ACC112 (cell line): Measurements from ENCODE around the gene CMPK1.
"Not testable (repeated sequence)": the region's sequence is repeated elsewhere in the genome, so short reads cannot be mapped to it uniquely, and the experiment has no call there.

Experiments
- H2AFZ ChIP-seq: fragments of 200-600 bp; sonication (generic); one replicate; pipeline ENCODE4 v1.6.0; 2017; ENCODE audit warnings: antibody characterized with exemption, low read length; ENCODE audit not compliant: unreplicated experiment
- H3K27ac ChIP-seq: fragments of 200-600 bp; sonication (generic); 2 replicates; pipeline ENCODE4 v1.5.1; 2014; ENCODE audit warnings: low read depth, mild to moderate bottlenecking, antibody characterized with exemption, low read length, moderate library complexity
- H3K27me3 ChIP-seq: fragments of 200-600 bp; sonication (generic); 2 replicates; pipeline ENCODE4 v1.6.1; 2014; ENCODE audit warnings: mild to moderate bottlenecking, antibody characterized with exemption, low read length, moderate library complexity, mixed read lengths; ENCODE audit not compliant: insufficient read depth
- H3K36me3 ChIP-seq: fragments of 200-600 bp; sonication (generic); 2 replicates; pipeline ENCODE4 v1.6.1; 2016; ENCODE audit warnings: mild to moderate bottlenecking, antibody characterized with exemption, low read length, moderate library complexity, mixed read lengths; ENCODE audit not compliant: insufficient read depth
- H3K4me1 ChIP-seq: fragments of 200-600 bp; sonication (generic); one replicate; pipeline ENCODE4 v1.6.1; 2016; ENCODE audit warnings: low read length, mixed read lengths; ENCODE audit not compliant: insufficient read depth, unreplicated experiment, control insufficient read depth
- H3K4me3 ChIP-seq: fragments of 200-600 bp; sonication (generic); 2 replicates; pipeline ENCODE4 v1.5.1; 2014; ENCODE audit warnings: mild to moderate bottlenecking, low read depth, low read length
- H3K79me2 ChIP-seq: fragments of 200-600 bp; sonication (generic); one replicate; pipeline ENCODE4 v1.6.0; 2016; ENCODE audit warnings: low read length; ENCODE audit not compliant: control insufficient read depth, unreplicated experiment, insufficient read depth

CMPK1 gene

GRCh38 chr1:47333578-47333921 is at the start of gene CMPK1:
Gene CMPK1 (plus strand): TSS chr1:47333790. CDS start chr1:47333946, 156 bp downstream.
- Histone ChIP-seq H3K27me3 (no peaks in the 10 kb centered on the region), H3K4me3 (peak within 1 kb of the TSS; percentile 90), H3K27ac (peak within 1 kb of the TSS; percentile 96), H2AFZ (peak within 1 kb of the TSS; percentile 98), H3K79me2 (peaks cover 38% of the 10 kb centered on the region), H3K4me1 (peaks cover 23% of the 10 kb centered on the region), H3K36me3 (no peaks in the 10 kb centered on the region)

- H3K27ac ChIP-seq, H3K79me2 ChIP-seq, H2AFZ ChIP-seq, H3K4me1 ChIP-seq, H3K4me3 ChIP-seq, H3K27me3 ChIP-seq: not testable (repeated sequence)
- peaks cover 11% of the 10 kb centered on the region for H3K36me3 ChIP-seq
Observed at GRCh38 chr1:47288116-47288515, 45.5 kb upstream of the CMPK1 start.

- H3K27me3 ChIP-seq, result not testable (repeated sequence)
Observed at GRCh38 chr1:47294863-47295262, 38.7 kb upstream of the CMPK1 start.

GRCh38 chr1:47295579-47295978 is 38.0 kb upstream of the CMPK1 start:
- Histone ChIP-seq H2AFZ (no peak overlapping the region), H3K4me3 (no peak overlapping the region), H3K79me2 (no peaks in the 10 kb centered on the region), H3K27me3 (no peaks in the 10 kb centered on the region), H3K4me1 (no peaks in the 10 kb centered on the region), H3K27ac (no peak overlapping the region), H3K36me3 (peaks cover 13% of the 10 kb centered on the region)

More at GRCh38 chr1:47294863-47295262, 38.7 kb upstream of the CMPK1 start:
- H3K36me3 ChIP-seq, result peaks cover 13% of the 10 kb centered on the region
- H2AFZ ChIP-seq, H3K79me2 ChIP-seq, H3K4me1 ChIP-seq, H3K4me3 ChIP-seq, H3K27ac ChIP-seq: not testable (repeated sequence)

- Histone ChIP-seq H2AFZ (no peak overlapping the region), H3K36me3 (peaks cover 28% of the 10 kb centered on the region), H3K79me2 (no peaks in the 10 kb centered on the region), H3K27ac (no peak overlapping the region), H3K27me3 (no peaks in the 10 kb centered on the region), H3K4me3 (no peak overlapping the region), H3K4me1 (no peaks in the 10 kb centered on the region)
Observed at GRCh38 chr1:47298025-47298699, 35.4 kb upstream of the CMPK1 start.

GRCh38 chr1:47302472-47302871 is 31.1 kb upstream of the CMPK1 start:
- Histone ChIP-seq H3K4me3 (no peak overlapping the region), H3K27ac (no peak overlapping the region), H3K36me3 (peaks cover 30% of the 10 kb centered on the region), H3K27me3 (no peaks in the 10 kb centered on the region), H2AFZ (no peak overlapping the region), H3K79me2 (peaks cover 11% of the 10 kb centered on the region), H3K4me1 (no peaks in the 10 kb centered on the region)

- H3K27me3 ChIP-seq, result no peaks in the 10 kb centered on the region
- H3K36me3 ChIP-seq, result peaks cover 4% of the 10 kb centered on the region; the same call in 1 of the 2 replicates
- no peak overlapping the region for H3K27ac ChIP-seq
- H3K4me1 ChIP-seq, result peaks cover 8% of the 10 kb centered on the region
- peaks cover 61% of the 10 kb centered on the region for H3K79me2 ChIP-seq
- no peak overlapping the region for H2AFZ ChIP-seq
- H3K4me3 ChIP-seq, result no peak overlapping the region
Observed at GRCh38 chr1:47309427-47309826, 24.2 kb upstream of the CMPK1 start.

GRCh38 chr1:47313915-47314664 is 19.5 kb upstream of the CMPK1 start, which contains the start of gene STIL:
Gene STIL (minus strand): TSS chr1:47314147. CDS start chr1:47310319, 3,828 bp downstream.
- peak within 1 kb of the TSS; percentile 91 for H3K4me3 ChIP-seq
- H3K27ac ChIP-seq, result peak within 1 kb of the TSS; percentile 85
- H3K4me1 ChIP-seq, result peaks cover 8% of the 10 kb centered on the region
- peaks cover 46% of the 10 kb centered on the region for H3K79me2 ChIP-seq
- no peaks in the 10 kb centered on the region; the same call in 1 of the 2 replicates for H3K36me3 ChIP-seq
- H2AFZ ChIP-seq, result peak within 1 kb of the TSS; percentile 86
- H3K27me3 ChIP-seq, result no peaks in the 10 kb centered on the region

GRCh38 chr1:47317841-47318240 is 15.7 kb upstream of the CMPK1 start:
- Histone ChIP-seq H3K27ac (no peak overlapping the region), H3K36me3 (no peaks in the 10 kb centered on the region), H3K4me1 (peaks cover under 1% of the 10 kb centered on the region), H3K4me3 (no peak overlapping the region), H3K79me2 (peaks cover 9% of the 10 kb centered on the region), H2AFZ (no peak overlapping the region), H3K27me3 (no peaks in the 10 kb centered on the region)

GRCh38 chr1:47319968-47320367 is 13.6 kb upstream of the CMPK1 start:
- not testable (repeated sequence) for H3K27ac ChIP-seq, H2AFZ ChIP-seq, H3K4me1 ChIP-seq, H3K27me3 ChIP-seq, H3K4me3 ChIP-seq, H3K79me2 ChIP-seq, H3K36me3 ChIP-seq

GRCh38 chr1:47323599-47324031 is 10.0 kb upstream of the CMPK1 start:
- Histone ChIP-seq H3K27ac (no peak overlapping the region), H3K27me3 (no peaks in the 10 kb centered on the region), H3K4me3 (no peak overlapping the region), H2AFZ (no peak overlapping the region), H3K36me3 (no peaks in the 10 kb centered on the region), H3K79me2 (no peaks in the 10 kb centered on the region), H3K4me1 (no peaks in the 10 kb centered on the region)
